Sigmoid colon (tissue), 4 donors: ENCODE measurements around the gene RAB1B.

ENCODE experiments used
- POLR2A ChIP-seq, 2 donors: fragments of 450-650 bp; IDR thresholded peaks; one replicate each; pipeline ENCODE4 v1.6.1; 2016; ENCODE audit warnings: antibody characterized with exemption in 2 of 2, mild to moderate bottlenecking in 2 of 2, moderate library complexity in 2 of 2
- POLR2AphosphoS5 ChIP-seq, 4 donors: sonication (generic); formaldehyde crosslinking; IDR thresholded peaks; one replicate each; pipeline ENCODE4 v1.6.1; 2017; ENCODE audit warnings: antibody characterized with exemption in 4 of 4
- TF ChIP-seq, protein P1 (sequence below), 4 experiments: fragments of 450-650 bp in 3 of 4; fragments of 200-600 bp in 1 of 4; IDR thresholded peaks; one replicate each; pipeline ENCODE4 v1.5.1; 2016 to 2019; ENCODE audit warnings: antibody characterized with exemption in 4 of 4, mild to moderate bottlenecking in 3 of 4, moderate library complexity in 2 of 4

DNA sequence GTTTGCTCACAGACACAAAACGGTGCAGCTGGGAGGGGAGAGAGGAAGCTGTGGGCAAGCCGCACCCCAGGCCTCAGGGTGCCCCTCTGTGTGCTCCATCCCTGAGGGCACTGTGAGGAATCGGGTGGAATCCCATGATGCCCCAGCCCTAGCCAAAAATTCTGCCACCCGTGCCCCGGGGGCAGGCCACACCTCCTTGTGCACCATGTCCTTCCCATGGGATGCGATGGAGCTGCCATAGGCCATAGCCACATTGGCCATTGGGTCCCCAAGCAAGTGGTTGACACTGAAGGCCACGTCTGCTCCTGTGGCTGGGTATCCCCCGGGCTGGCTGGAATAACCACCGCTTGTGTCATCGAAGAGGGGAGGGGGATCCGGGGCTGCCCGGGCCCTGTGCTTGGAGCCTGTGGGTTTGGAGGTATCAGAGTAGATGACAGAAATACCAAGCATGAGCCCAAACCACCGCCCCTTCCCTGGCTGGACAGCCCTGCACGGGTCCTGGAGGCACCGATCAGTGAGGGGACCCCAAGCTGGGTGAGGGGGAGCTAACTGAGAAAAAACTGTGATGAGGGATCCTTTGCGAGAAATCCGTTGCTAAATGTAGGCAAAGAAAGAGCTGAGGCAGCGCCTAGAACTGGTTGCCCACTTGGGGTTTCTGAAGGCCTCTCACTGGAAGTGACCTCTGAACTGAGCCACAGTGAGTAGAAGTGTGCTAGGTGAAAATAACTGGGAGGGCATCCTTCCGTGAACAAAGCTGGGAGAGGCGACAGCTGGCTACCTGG, 19.6 kb downstream of the RAB1B start:
- TF ChIP-seq POLR2AphosphoS5 (IDR thresholded peaks at IDR 0.05) (no peak), POLR2A (IDR thresholded peaks at IDR 0.05) (no peak)
- TF ChIP-seq, protein P1, sequence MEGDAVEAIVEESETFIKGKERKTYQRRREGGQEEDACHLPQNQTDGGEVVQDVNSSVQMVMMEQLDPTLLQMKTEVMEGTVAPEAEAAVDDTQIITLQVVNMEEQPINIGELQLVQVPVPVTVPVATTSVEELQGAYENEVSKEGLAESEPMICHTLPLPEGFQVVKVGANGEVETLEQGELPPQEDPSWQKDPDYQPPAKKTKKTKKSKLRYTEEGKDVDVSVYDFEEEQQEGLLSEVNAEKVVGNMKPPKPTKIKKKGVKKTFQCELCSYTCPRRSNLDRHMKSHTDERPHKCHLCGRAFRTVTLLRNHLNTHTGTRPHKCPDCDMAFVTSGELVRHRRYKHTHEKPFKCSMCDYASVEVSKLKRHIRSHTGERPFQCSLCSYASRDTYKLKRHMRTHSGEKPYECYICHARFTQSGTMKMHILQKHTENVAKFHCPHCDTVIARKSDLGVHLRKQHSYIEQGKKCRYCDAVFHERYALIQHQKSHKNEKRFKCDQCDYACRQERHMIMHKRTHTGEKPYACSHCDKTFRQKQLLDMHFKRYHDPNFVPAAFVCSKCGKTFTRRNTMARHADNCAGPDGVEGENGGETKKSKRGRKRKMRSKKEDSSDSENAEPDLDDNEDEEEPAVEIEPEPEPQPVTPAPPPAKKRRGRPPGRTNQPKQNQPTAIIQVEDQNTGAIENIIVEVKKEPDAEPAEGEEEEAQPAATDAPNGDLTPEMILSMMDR (IDR thresholded peaks at IDR 0.05) = no peak
